K562 (cell line): Measurements from ENCODE around the gene IQUB. TPM values are rescaled to one million over a fixed set of nuclear protein-coding genes. Genes with fewer than 3 reads are reported as not detected.
A peak's percentile ranks its signal among the peaks of the same experiment; 100 is the strongest.

Source experiments
- BDP1 ChIP-seq: IDR thresholded peaks from 3 replicates; pipeline ENCODE4 v1.6.1; 2011; ENCODE audit not compliant: insufficient read length, insufficient read depth
- CBX8 ChIP-seq: fragments of 200-600 bp; sonication (generic); IDR thresholded peaks from 2 replicates; pipeline ENCODE4 v1.6.1; 2012; ENCODE audit warnings: borderline replicate concordance, mixed run types, low read depth, mild to moderate bottlenecking, moderate library complexity, mixed read lengths, low read length, control low read depth, inconsistent platforms; ENCODE audit not compliant: poor library complexity, severe bottlenecking; ENCODE audit errors: extremely low read depth
- GTF2E2 ChIP-seq: fragments of 200-800 bp; sonication (Bioruptor generic); IDR thresholded peaks from 2 replicates; pipeline ENCODE4 v1.6.1; 2016; ENCODE audit warnings: missing genetic modification characterization, missing compliant biosample characterization
- MBD2 ChIP-seq: sonication (generic); IDR thresholded peaks from 2 replicates; pipeline ENCODE4 v1.6.1; 2016; ENCODE audit warnings: low read depth, borderline replicate concordance
- RAD21 ChIP-seq, 2 experiments: fragments of 250-450 bp in 1 of 2; fragments of 450-650 bp in 1 of 2; sonication (Bioruptor Pico) in 1 of 2; formaldehyde crosslinking in 1 of 2; IDR thresholded peaks in 1 of 2; conservative IDR thresholded peaks in 1 of 2; 2 replicates each; pipeline versions ENCODE4 v1.4.0 to v1.8.0; 2020 to 2022; ENCODE audit warnings: mild to moderate bottlenecking in 2 of 2, moderate library complexity in 1 of 2
- RBFOX2 ChIP-seq: fragments of 200-400 bp; formaldehyde crosslinking; IDR thresholded peaks from 2 replicates; pipeline ENCODE4 v1.6.1; 2017; ENCODE audit warnings: low read depth, mild to moderate bottlenecking, low read length, moderate library complexity
- RFX5 ChIP-seq: IDR thresholded peaks from 2 replicates; pipeline ENCODE4 v1.6.1; 2011; ENCODE audit warnings: low read depth, mild to moderate bottlenecking, improper control_type of control experiment, low read length
- WHSC1 ChIP-seq: IDR thresholded peaks from one replicate; pipeline ENCODE4 v1.6.1; 2012; ENCODE audit warnings: low read length, control low read depth, inconsistent platforms
- ZNF184 ChIP-seq: sonication (generic); formaldehyde crosslinking; IDR thresholded peaks from 2 replicates; pipeline ENCODE4 v1.5.0; 2020; ENCODE audit warnings: missing genetic modification reagents
- ZNF24 ChIP-seq: fragments of 450-650 bp; IDR thresholded peaks from 2 replicates; pipeline ENCODE4 v1.6.1; 2016
- ZNF316 ChIP-seq: fragments of 450-650 bp; IDR thresholded peaks from 2 replicates; pipeline ENCODE4 v1.6.1; 2016
- ZNF354B ChIP-seq: fragments of 250-450 bp; sonication (Bioruptor Pico); IDR thresholded peaks from 2 replicates; pipeline ENCODE4 v1.4.0; 2020
- ZNF586 ChIP-seq: fragments of 450-650 bp; formaldehyde crosslinking; conservative IDR thresholded peaks from 2 replicates; pipeline ENCODE4 v1.4.0; 2020; ENCODE audit warnings: mild to moderate bottlenecking, moderate library complexity
- ZNF668 ChIP-seq: fragments of 250-450 bp; sonication (Bioruptor Pico); IDR thresholded peaks from 2 replicates; pipeline ENCODE4 v1.8.0; 2022; ENCODE audit warnings: mild to moderate bottlenecking, inconsistent platforms
- polyA plus RNA-seq, 8 experiments: library from polyadenylated mRNA; depleted of rRNA in 4 of 8; stranded (reverse) in 5 of 8; unstranded in 3 of 8; fragments of >200 nt; fragmentation: Nextera tagmentation in 2 of 8; fragmentation: Illumina TruSeq in 1 of 8; extraction: Ambion mirVana in 2 of 8; extraction: Trizol in 1 of 8; gene quantifications; 2 replicates each; pipeline versions ENCODE4 v1.2.1 to v1.2.3, GENCODE V29; 2011 to 2014; ENCODE audit warnings: inconsistent platforms in 1 of 8, missing spikeins in 1 of 8
- total RNA-seq, 7 experiments: library from RNA; depleted of rRNA in 6 of 7; stranded (reverse); fragments of >200 nt in 6 of 7; fragmentation: Illumina TruSeq in 2 of 7; extraction: Trizol in 2 of 7; gene quantifications; 2 replicates each; pipeline versions ENCODE4 v1.2.1 to v1.2.3, GENCODE V29; 2011 to 2021; ENCODE audit warnings: low replicate concordance in 1 of 7
- TF ChIP-seq, protein P1 (sequence below): fragments of 150-350 bp; conservative IDR thresholded peaks from 2 replicates; pipeline ENCODE4 v1.6.1; 2014; ENCODE audit warnings: low read length
- TF ChIP-seq, protein P2 (sequence below): IDR thresholded peaks from 2 replicates; pipeline ENCODE4 v1.6.1; 2016; ENCODE audit warnings: missing genetic modification characterization, missing compliant biosample characterization
- TF ChIP-seq, protein P3 (sequence below): fragments of 450-650 bp; formaldehyde crosslinking; IDR thresholded peaks from 2 replicates; pipeline ENCODE4 v1.4.0; 2020; ENCODE audit warnings: mild to moderate bottlenecking, moderate library complexity
- TF ChIP-seq, protein P4 (sequence below), 2 experiments: fragments of 150-350 bp in 1 of 2; IDR thresholded peaks; 2 replicates each; pipeline ENCODE4 v1.6.1; 2012 to 2016; ENCODE audit warnings: low read depth in 2 of 2, low read length in 2 of 2, mild to moderate bottlenecking in 1 of 2, moderate library complexity in 1 of 2

IQUB gene
- total and polyA plus RNA-seq, 9 of the 15 experiments (the other 6 are each of a cell fraction or from before 2014, with no cell fraction given), result 0.62 to 2.6 (median 1.4) TPM

DNA sequence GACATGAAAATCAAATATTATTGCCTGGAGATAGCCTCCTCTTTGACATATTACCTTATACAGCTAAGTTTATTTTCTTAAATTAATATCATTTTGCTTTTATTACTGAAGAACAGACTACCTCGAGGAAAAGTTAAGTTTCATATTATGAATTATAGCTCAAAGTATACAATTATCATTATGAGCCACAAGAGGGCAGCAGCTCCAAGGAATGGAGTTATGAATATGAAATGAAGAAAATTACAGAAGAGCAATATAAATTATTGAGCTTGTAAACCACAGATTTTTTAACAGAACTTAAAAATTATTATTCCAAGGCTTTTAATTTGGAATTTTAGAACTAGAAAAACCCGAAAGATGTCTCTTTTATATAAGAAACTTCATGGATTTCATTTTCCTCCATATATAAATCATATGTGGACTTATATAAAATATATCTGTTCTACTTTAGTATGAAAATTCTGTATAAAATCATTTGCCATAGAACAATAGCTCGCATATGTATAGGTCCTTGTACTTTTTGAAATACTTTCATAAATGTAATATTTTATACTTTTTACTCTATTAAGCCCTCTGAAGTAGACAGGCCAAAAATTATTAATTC lies 40.1 kb downstream of the IQUB start (continued):
- no peak for TF ChIP-seq ZNF354B (CRISPR knock-in tag)
- no peak for TF ChIP-seq ZNF24
- TF ChIP-seq BDP1, result no peak
- TF ChIP-seq RFX5, result 0 out of 2 replicates have a peak, but pooled peaks have one; percentile 32
- TF ChIP-seq, protein P1, sequence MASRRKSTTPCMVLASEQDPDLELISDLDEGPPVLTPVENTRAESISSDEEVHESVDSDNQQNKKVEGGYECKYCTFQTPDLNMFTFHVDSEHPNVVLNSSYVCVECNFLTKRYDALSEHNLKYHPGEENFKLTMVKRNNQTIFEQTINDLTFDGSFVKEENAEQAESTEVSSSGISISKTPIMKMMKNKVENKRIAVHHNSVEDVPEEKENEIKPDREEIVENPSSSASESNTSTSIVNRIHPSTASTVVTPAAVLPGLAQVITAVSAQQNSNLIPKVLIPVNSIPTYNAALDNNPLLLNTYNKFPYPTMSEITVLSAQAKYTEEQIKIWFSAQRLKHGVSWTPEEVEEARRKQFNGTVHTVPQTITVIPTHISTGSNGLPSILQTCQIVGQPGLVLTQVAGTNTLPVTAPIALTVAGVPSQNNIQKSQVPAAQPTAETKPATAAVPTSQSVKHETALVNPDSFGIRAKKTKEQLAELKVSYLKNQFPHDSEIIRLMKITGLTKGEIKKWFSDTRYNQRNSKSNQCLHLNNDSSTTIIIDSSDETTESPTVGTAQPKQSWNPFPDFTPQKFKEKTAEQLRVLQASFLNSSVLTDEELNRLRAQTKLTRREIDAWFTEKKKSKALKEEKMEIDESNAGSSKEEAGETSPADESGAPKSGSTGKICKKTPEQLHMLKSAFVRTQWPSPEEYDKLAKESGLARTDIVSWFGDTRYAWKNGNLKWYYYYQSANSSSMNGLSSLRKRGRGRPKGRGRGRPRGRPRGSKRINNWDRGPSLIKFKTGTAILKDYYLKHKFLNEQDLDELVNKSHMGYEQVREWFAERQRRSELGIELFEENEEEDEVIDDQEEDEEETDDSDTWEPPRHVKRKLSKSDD, result no peak
- TF ChIP-seq, protein P2, sequence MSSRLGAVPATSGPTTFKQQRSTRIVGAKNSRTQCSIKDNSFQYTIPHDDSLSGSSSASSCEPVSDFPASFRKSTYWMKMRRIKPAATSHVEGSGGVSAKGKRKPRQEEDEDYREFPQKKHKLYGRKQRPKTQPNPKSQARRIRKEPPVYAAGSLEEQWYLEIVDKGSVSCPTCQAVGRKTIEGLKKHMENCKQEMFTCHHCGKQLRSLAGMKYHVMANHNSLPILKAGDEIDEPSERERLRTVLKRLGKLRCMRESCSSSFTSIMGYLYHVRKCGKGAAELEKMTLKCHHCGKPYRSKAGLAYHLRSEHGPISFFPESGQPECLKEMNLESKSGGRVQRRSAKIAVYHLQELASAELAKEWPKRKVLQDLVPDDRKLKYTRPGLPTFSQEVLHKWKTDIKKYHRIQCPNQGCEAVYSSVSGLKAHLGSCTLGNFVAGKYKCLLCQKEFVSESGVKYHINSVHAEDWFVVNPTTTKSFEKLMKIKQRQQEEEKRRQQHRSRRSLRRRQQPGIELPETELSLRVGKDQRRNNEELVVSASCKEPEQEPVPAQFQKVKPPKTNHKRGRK (tag), result no peak
- no peak for TF ChIP-seq ZNF586
- TF ChIP-seq, protein P3, sequence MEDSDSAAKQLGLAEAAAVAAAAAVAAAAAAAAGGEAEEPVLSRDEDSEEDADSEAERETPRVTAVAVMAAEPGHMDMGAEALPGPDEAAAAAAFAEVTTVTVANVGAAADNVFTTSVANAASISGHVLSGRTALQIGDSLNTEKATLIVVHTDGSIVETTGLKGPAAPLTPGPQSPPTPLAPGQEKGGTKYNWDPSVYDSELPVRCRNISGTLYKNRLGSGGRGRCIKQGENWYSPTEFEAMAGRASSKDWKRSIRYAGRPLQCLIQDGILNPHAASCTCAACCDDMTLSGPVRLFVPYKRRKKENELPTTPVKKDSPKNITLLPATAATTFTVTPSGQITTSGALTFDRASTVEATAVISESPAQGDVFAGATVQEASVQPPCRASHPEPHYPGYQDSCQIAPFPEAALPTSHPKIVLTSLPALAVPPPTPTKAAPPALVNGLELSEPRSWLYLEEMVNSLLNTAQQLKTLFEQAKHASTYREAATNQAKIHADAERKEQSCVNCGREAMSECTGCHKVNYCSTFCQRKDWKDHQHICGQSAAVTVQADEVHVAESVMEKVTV (CRISPR knock-in tag), result peak; percentile 90
- no peak for TF ChIP-seq ZNF668 (CRISPR knock-in tag)
- TF ChIP-seq WHSC1, result no peak
- TF ChIP-seq ZNF316, result no peak
- no peak for TF ChIP-seq GTF2E2 (tag)
- TF ChIP-seq, protein P4, sequence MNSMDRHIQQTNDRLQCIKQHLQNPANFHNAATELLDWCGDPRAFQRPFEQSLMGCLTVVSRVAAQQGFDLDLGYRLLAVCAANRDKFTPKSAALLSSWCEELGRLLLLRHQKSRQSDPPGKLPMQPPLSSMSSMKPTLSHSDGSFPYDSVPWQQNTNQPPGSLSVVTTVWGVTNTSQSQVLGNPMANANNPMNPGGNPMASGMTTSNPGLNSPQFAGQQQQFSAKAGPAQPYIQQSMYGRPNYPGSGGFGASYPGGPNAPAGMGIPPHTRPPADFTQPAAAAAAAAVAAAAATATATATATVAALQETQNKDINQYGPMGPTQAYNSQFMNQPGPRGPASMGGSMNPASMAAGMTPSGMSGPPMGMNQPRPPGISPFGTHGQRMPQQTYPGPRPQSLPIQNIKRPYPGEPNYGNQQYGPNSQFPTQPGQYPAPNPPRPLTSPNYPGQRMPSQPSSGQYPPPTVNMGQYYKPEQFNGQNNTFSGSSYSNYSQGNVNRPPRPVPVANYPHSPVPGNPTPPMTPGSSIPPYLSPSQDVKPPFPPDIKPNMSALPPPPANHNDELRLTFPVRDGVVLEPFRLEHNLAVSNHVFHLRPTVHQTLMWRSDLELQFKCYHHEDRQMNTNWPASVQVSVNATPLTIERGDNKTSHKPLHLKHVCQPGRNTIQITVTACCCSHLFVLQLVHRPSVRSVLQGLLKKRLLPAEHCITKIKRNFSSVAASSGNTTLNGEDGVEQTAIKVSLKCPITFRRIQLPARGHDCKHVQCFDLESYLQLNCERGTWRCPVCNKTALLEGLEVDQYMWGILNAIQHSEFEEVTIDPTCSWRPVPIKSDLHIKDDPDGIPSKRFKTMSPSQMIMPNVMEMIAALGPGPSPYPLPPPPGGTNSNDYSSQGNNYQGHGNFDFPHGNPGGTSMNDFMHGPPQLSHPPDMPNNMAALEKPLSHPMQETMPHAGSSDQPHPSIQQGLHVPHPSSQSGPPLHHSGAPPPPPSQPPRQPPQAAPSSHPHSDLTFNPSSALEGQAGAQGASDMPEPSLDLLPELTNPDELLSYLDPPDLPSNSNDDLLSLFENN (IDR thresholded peaks at IDR 0.05; ENCODE audit: low read depth in 2 of 2, low read length in 2 of 2), result no peak
- peak; percentile 95 to 96 for TF ChIP-seq RAD21 (CRISPR knock-in tag; conservative IDR thresholded peaks at IDR 0.05 in 1 of 2, IDR thresholded peaks at IDR 0.05 in 1 of 2)
- TF ChIP-seq MBD2, result no peak
- TF ChIP-seq ZNF184, result no peak
- TF ChIP-seq CBX8, result no peak
- TF ChIP-seq RBFOX2, result no peak
